Activated CD4-positive, CD25-positive, alpha-beta regulatory T cell treated with anti-CD3 and anti-CD28 coated beads, Interleukin-2, amount 50 U/mL, for 24 hours (primary cell): ENCODE data around the gene ERVH48-1.
"Not testable (repeated sequence)": the region's sequence is repeated elsewhere in the genome, so short reads cannot be mapped to it uniquely, and the experiment has no call there.

Source experiments
- ATAC-seq, 2 donors: fragments of 150-1000 bp; cut with Tn5 transposase; one replicate each; pipeline ENCODE4 v1.10.0; 2021; ENCODE audit warnings: mild to moderate bottlenecking in 1 of 2, moderate library complexity in 1 of 2

ERVH48-1 gene

DNA sequence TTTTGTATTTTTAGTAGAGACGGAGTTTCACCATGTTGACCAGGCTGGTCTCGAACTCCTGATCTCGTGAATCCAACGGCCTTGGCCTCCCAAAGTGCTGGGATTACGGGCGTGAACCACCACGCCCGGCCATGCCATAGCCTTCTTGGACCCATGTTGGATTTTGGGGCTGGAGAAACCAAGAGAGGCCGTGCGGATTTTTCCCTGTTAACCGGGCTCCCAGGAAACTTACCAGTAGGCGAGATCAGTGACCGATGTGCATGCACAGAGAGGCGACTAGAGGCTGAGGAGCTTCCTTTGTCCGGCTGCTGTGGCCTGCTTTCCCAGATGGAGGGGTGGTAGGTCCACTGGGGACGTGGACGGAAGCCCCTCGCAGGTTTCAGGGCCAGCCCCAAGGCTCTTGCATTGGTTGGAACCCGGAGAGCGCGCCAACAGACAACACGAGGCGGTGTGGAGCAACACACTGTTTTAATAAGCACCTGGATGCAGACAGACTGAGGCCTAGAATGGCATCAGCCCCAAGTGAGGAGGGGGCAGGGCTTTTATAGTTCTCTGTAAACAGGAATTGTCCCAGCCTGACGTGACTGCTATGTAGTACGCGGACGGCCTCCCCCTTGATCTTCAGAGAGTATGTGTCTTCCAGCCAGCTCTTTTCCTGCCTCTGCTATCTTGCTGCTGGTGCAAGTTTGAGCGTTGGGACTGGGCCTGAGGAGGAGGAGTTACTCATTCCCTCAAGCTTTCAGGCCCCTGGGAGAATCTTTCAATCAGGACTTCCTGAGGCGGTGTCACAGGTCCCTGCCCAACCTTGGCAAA lies at the start of gene ERVH48-1:
ERVH48-1 (minus strand) TSS at position 517 of the 813 bp plus-strand sequence. CDS start 6,624 bp downstream, outside the sequence.
- ATAC-seq = no peak

DNA sequence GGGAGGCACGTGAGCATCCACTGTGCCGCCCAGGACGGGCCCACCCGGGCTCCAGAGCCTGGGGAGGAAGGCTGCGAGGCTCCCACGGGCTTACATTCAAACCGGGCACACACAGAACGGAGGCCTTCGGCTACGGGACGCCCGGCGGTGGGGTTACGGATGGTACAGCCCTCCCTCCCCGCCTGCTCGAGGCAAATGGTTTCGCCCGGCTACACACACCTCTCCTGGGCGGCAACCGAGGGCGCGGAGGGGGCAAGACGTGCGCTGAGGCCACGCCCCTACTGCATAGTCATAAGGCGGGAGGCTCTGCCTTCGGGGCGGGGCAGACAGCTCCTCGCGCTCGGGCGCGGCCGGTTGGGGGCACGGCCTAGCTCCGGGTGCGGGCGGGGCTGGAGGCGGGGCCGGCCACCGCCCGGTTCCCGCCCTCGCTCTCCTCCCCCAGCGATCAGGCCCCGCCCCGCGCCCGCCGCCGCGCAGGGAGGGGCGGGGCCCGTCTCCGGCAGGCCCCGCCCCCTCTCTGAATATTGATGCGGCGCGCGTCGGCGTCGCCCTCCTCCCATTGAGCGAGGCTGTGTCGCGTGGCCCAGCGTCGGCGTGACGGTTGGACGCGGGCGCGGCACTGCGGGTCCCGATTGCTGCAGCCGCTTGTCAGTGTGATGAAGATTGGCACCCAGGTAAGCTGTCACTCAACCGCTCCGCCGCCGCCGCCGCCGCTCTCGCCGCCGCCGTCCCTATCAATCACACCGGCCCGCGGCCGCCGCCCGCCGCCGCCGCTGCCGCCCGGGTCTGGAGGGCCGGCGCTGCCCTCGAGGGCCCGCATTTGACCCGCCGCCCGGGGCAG lies 48.8 kb upstream of the ERVH48-1 start, which contains the start of gene PKNOX1:
PKNOX1 (plus strand) TSS at position 572 of the 841 bp plus-strand sequence. CDS start 29,820 bp downstream, outside the sequence.
- peak; percentile 89 to 92 for ATAC-seq

DNA sequence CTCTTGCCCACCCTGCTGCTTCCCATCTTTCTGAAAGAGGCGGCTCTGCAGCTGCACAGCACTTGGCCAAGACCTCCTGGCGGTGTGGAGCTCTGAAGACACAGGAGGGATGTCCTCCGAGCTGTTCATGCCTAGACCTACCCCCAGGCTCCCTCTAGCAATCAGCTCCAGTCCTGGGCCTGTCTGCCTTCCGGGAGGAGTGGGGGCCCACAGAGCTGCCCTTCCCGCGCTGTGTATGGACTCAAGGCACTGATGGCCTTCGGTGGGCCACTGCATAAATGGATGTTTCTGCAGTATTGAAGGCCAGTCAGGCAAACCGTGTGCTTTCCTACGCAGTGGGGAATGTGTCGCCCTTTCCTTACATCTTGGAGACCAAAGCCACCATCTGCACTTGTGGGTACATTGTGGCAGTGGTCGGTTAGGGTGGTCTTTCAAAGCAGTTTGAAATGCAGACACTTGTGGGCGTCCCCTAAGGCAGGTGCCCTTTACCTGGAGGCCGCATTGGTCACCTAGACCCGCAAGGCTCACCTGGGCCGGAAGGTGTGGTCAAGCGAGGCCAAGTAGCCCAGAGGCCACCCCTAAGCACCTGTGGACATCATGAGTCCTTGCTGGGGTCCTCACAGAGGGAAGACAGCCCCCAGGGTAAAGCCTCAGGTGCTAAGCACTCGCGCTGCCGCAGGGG lies 48.0 kb upstream of the ERVH48-1 start:
- no peak for ATAC-seq

DNA sequence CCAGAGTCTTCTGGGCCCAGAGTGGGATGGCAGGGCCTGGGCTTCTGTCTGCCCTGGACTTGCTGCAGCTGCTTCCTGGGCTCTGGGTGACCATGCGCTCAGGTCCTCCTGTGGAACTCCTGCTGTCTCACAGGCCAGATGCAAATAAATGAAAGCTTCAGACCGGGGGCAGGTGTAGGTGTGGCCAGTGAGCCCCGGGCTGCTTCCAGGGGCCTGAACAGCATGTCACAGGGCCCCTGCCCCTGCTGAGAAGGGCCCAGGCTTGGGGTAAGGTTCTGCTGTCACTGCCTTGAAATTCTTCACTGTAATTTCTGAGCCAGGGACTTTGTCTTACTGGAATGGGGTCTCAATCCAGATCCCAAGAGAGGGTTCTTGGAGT lies 46.5 kb upstream of the ERVH48-1 start:
- ATAC-seq = no peak

DNA sequence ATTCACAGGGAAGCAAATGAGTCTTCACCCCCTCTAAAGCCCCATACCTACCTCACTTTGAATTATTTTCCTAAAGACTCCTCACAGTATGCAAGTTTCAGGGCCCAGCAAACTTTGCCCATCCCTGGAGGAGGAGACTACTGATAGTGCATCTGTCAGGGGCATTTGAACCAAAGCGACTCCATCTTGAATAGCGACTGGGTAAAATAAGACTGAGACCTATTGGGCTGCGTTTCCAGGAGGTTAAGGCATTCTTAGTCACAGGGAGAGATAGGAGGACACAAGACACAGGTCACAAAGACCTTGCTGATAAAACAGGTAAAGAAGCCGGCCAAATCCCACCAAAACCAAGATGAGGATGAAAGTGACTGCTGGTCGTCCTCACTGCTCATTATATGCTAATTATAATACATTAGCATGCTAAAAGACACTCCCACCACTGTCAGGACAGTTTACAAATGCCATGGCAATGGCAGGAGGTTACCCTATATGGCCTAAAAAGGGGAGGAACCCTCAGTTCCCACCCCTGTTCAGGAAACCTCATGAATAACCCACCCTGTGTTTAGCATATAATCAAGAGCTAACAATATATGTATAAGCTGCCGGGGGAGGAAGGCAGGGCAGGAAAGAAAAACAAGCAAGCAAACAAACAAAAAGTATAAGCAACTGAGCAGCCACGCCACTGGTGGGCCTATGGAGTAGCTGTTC lies 45.7 kb upstream of the ERVH48-1 start:
- ATAC-seq = no peak

DNA sequence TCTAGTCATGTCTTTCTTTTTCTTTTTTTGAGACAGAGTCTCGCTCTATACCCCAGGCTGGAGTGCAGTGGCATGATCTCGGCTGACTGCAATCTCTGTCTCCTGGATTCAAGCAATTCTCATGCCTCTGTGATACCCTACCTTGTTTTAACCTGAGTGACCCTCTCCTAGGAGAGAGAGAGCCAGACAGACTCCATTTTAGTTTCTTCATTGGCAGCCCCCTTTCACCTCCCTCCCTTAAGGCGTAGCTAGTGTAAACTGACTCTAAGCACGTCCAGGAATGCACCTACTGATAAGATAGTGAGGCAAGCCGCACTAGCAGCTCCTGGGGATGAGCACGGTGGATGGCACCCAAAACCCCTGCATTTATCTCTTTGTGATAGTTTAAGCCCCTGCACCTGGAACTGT lies 43.8 kb upstream of the ERVH48-1 start:
- no peak for ATAC-seq

DNA sequence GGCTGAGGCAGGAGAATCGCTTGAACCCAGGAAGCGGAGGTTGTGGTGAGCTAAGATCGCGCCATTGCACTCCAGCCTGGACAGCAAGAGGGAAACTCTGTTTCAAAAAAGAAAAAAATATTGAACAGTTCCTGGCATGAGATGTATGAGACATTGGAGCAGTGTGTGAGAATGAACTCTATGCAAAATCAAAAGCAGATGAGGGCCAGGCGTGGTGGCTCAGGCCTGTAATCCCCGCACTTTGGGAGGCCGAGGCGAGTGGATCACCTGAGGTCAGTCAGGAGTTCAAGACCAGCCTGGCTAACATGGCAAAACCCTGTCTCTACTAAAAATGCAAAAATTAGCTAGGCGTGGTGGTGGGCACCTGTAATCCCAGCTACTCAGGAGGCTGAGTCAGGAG lies 42.2 kb upstream of the ERVH48-1 start:
- ATAC-seq = not testable (repeated sequence)

DNA sequence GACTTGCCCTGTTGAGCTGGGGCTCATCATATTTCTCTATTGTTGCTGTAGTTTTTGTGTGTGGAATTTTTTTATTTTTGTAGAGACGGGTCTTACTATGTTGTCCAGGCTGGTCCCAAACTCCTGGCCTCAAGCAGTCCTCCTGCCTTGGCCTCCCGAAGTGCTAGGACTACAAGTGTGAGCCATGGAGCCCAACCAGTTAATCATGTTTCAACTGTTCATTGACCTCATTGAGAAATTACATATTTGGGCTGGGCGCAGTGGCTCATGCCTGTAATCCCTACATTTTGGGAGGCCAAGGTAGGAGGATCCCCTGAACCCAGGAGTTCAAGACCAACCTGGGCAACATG lies 39.8 kb upstream of the ERVH48-1 start:
- no peak for ATAC-seq

DNA sequence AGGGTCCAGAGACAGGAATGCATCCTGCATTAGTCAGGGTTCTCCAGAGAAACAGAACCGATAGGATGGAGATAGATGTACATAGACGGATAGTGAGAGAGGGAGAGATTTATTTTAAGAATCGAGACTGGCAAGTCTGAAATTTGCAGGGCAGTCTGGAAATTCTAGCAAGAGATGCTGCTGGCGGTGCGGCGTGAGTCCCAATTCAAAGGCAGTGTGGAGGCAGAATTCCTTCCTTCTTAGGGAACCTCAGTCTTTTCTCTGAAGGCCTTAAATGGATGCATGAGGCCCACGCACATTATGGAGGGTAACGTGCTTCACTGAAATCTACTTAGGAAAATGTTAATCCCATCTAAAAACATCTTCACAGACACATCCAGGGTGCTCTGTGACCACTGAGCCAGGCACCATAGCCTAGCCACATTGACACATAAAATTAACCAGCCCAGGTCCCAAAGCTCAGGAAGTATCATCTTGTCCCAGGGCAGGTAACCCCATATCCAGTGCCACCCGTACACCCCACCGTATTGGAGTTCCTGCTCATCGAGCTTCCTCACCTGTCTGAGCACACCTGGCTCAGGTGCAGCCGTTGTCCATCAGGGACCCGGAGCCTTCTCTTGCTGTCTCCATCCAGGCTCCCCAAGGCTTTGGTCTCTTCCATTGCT lies 39.2 kb upstream of the ERVH48-1 start:
- ATAC-seq = no peak

DNA sequence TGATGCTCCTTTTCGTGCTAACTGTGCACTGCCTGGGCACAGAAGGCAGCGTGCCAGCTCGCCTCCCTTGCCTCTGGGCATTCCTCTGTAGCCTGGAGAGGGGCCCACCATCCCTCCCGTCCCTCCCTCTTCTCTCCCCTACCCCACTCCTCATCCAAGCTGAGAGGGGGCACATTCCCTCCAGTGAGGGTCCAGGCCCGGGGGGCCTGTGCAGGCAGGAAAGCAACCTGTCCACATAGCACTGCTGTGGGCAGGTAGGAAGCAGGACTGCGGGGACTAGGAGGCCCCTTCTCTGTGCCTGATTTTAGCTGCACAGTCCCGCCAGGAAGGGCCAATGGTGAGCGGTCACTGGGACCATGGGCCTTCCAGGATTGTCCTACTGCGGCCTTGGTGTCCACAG lies 38.7 kb upstream of the ERVH48-1 start:
- no peak for ATAC-seq

DNA sequence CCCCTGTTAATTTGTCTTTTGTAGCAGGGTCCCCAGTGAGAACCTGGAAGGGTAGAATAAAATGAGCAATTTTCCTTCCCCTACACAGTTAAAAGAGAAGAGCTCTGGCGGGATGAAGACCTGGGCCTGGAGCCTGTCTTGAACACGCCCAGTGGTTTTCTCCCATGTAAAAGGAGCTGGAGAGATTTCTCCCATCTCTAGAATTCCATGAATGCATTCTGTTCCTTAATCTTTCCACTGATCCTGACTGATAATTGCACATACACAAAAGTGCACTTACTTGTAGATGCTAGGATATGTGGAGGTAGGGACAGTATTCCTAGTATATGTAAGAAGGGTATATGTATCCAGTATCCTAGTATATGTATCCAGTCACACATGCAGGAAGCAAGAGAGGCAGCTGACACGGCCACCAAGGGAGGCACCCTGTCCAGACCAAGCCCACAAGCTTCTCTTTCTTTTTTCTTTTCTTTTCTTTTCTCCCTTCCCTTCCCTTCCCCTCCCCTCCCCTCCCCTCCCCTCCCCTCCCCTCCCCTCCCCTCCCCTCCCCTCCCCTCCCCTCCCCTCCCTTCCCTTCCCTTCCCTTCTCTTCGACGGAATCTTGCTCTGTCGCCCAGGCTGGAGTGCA lies 37.1 kb upstream of the ERVH48-1 start:
- ATAC-seq = no peak

DNA sequence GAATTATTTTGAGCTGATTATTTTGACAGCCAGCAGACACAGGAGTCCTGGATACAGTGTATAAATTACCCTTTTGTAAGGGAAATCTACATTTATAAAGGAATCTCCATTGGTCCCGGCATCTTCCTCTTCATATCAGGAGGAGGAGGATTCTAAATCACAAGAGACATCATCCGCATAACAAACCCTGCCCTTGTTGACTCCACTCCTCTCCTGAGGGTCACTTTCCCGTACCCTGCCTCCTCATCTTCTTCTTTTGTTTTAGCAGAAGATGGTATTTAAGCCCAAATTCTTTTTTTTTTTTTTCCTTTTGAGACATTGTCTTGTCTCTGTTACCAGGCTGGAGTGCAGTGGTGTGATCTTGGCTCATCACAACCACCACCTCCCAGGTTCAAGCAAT lies 34.3 kb upstream of the ERVH48-1 start:
- ATAC-seq = no peak

DNA sequence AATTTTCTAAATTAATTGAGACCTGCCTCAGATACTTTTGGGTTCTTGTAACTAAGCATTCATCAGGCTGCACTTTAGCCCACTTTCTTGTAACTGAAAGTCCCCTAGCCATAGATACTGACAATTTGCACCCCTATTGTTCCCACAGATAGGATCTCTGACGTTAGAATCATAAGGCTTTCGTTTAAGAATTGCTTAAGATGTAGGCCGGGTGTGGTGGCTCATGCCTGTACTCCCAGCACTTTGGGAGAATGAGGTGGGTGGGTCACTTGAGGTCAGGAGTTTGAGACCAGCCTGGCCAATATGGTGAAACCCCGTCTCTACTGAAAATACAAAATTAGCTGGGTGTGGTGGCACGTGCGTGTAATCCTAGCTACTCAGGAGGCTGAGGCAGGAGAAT lies 32.7 kb upstream of the ERVH48-1 start:
- ATAC-seq = not testable (repeated sequence)

DNA sequence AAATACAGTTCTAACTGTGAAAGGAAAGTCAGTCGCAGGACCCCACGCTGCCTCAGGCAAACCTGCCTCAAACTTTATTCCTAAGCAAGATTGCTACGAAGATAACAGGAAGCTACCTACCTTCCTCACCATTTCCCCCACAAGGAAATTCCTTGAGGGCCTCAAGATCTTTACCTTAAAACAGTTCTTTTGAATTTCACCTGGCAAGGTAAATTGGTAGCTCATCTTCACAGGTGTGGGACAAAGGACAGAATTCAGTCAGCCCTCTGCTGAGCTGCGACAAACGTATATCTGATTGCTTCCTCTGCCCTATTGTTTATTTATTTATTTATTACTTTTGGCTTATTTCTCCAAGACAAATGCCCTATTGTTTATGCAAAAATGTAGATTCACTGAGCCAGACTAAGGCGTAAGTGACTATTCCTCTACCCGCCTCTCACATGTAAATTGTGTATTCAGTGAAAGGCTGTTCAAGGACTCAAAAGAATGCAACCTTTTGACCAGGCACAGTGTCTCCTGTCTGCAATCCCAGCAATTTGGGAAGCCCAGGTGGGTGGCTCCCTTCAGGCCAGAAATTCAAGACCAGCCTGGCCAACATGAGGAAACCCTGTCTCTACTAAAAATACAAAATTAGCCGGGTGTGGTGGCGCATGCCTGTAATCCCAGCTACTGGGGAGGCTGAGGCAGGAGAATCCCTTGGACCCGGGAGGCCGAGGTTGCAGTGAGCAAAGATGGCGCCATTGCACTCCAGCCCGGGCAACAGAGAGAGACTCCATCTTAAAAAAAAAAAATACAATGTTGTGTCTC lies 31.6 kb upstream of the ERVH48-1 start:
- peak; percentile 92 to 97 for ATAC-seq

DNA sequence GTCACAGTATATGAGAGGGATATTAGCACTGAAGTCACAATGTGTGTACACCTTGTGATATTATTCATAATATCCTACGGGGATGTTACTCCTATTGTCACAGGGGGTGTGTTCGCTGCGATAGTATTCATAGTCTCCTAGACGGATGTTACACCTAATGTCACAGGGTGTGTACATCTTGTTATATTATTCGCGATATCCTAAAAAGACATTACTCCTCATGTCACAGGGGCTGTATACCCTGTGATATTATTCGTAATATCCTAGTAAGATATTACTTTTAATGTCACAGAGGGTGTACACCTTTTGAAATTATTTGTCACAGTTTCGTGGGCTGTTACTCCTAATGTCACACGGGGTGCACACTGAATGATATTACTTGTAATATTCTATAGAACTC lies 25.8 kb upstream of the ERVH48-1 start:
- not testable (repeated sequence) for ATAC-seq

DNA sequence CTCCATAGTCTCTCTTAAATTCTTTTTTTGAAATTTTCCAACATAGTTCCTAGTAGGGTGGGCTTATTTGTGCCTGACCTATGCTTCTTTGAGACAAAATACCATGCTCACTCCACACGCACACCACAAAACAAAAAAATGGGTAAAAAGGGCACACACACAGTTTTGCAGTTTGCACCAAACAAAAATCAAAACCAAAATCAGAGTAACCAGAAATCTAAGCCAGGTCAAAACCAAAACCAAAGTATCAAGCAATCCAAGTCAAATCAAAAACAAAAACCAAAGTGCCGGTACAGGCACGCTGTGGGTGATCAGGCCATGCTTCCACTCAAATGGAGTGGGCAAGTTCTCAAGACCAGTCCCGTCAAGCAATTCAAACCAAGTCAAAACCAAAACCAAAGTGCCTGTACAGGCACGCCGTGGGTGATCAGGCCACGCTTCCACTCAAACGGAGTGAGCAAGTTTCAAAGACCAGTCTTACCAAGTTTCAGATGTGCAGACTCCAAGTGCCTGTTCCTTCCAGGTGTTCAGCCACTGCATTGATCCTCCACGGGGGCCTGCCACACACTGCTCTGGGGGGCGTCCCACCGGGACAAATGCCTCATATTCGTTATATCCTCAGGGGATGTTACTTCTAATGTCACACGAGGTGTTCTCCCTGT lies 23.8 kb upstream of the ERVH48-1 start:
- ATAC-seq = not testable (repeated sequence)

DNA sequence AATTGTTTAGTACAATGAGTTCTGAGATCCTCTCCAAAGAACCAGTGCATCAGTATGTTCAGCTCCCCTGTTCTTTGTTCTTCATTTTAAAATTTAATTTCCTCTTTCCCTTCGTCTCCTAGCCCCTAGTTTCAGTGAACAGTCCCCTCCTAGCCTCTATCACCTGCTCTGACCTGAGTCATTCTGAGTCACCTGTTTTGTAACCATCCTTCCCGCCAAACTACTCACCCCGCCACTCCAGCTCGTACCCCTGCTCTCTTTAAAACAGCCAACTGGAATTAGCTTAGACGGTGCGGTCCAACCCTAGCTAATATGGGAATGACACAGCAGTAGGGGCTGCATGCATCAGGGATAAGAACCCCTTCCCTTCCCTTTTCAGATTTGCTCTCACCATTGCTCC lies 16.8 kb upstream of the ERVH48-1 start:
- peak; percentile 44 to 51 for ATAC-seq

DNA sequence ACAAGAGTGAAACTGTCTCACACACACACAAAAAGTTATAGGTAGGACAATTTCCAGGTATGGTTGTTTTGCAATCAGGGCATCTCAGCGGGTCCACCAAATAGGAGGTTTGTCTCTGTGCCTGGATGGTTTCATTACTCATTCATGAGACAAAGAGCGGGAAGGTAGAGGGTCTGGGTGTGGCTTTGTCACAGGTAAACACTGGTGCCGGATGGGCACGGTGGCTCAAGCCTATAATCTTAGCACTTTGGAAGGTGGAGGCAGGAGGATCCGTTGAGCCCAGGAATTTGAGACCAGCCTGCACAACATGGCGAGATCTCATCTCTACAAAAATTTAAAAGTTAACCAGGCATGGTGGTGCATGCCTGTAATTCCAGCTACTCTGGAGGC lies 16.3 kb upstream of the ERVH48-1 start:
- ATAC-seq = no peak

DNA sequence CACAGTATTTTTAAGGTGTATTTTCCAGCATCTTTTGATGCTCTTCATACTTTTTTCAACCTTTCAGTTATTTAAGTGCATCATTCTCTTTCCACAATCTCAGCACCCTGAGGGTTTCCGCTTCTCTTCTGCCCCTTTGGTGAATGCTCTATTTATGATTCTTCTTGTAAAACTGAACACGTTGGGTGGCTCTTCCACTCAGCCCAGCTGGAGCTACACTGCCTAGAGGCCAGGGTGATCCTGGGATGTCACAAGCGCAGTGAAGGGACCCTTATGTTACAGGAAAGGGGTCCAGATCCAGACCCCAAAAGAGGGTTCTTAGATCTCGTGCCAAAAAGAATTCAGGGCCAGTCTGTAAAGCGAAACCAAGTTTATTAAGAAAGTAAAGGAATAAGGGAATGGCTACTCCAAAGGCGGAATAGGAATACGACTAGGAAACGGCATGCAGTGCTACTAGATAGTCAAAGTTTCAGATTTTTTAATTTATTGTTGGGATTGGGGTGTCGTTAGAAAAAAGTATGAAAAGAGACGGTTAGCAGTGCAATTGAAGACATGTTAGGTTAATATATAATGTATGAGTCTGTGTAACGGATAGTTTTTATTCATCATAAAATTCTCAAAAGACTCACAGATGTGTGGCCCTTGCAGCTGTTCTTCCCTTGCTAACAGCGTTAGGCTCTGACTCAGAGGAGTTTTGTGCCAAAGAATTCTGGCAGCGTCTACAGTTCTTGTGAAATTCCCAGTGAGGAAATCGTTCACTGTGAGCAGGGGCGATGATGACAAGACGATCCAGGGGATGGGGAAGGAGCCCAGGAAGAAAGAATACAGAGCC lies 14.4 kb upstream of the ERVH48-1 start:
- no peak for ATAC-seq
